ENCODE data around the gene CYLC1. TPM values are rescaled to one million over a fixed set of nuclear protein-coding genes. Genes with fewer than 3 reads are reported as not detected.

CYLC1 gene
- total and polyA plus RNA-seq, 2 of the 13 experiments (the other 11 are each of a cell fraction or from before 2014, with no cell fraction given), result not detected

GRCh38 chrX:83819304-83819703 lies 41.6 kb upstream of the CYLC1 start:
- Histone ChIP-seq H3K4me3 (replicated peaks in 1 of 3; ENCODE audit: insufficient read depth in 1 of 3, low read depth in 2 of 3, low read length in 3 of 3) (no peak overlapping the region), H3K9me3 (ENCODE audit: low read length) (no peaks in the 10 kb centered on the region), H3K79me2 (ENCODE audit: insufficient read depth, low read length) (no peaks in the 10 kb centered on the region), H3K36me3 (replicated peaks in 1 of 2; ENCODE audit: control insufficient read depth in 1 of 2, insufficient read depth in 2 of 2, low read length in 2 of 2) (no peaks in the 10 kb centered on the region), H3K9ac (ENCODE audit: insufficient read depth, low read depth, low read length) (no peak overlapping the region), H2AFZ (ENCODE audit: low read length) (no peak overlapping the region), H3K4me1 (ENCODE audit: insufficient read depth, low read length) (no peaks in the 10 kb centered on the region), H3K4me2 (ENCODE audit: low read depth, low read length) (no peak overlapping the region), H3K27ac (ENCODE audit: extremely low read length, insufficient read depth, low read length) (no peak overlapping the region), H3K27me3 (ENCODE audit: control insufficient read depth in 1 of 2, insufficient read depth in 2 of 2, low read length in 2 of 2) (no peaks in the 10 kb centered on the region), H4K20me1 (ENCODE audit: insufficient read depth, low read length) (no peaks in the 10 kb centered on the region)
- intact Hi-C loops (cut with micrococcal nuclease; ENCODE audit: unreplicated experiment), result no loop called here
- WGBS (ENCODE audit: low lambda C conversion rate), result no CpG with 5 or more reads among the region's 3 CpGs
- FAIRE-seq, result no peak
- in situ Hi-C loops (cut with HindIII; ENCODE audit: extremely low pct_ligation_motif_present, low pct_unique_long_range_greater_than_20kb), result no loop called here
- TF ChIP-seq ZNF883 (CRISPR knock-in tag; IDR thresholded peaks at IDR 0.05; ENCODE audit: not compliant biosample characterization) (no peak), POLR2A (IDR thresholded peaks at IDR 0.05; ENCODE audit: insufficient read depth in 1 of 2, low read depth in 2 of 2, low read length in 2 of 2) (no peak), ZNF770 (CRISPR knock-in tag; IDR thresholded peaks at IDR 0.05) (no peak), FUBP1 (CRISPR knock-in tag; IDR thresholded peaks at IDR 0.05; ENCODE audit: borderline replicate concordance) (no peak), DRAP1 (CRISPR knock-in tag; IDR thresholded peaks at IDR 0.05) (no peak), NR0B2 (CRISPR knock-in tag; IDR thresholded peaks at IDR 0.05) (no peak), ZNF318 (CRISPR knock-in tag; IDR thresholded peaks at IDR 0.05) (no peak), SMYD3 (CRISPR knock-in tag; IDR thresholded peaks at IDR 0.05) (no peak)
- POLR2A ChIA-PET, result no interaction called here
- DNase-seq (ENCODE audit: low spot score), result no peak
- ATAC-seq, result no peak
- BruUV-seq (replicated peaks), result no TSS peak
- CTCF ChIA-PET (ENCODE audit: low intra/inter-chr PET ratio, low total read pairs), result no interaction called here

Measured in HepG2 (cell line).